H1 (cell line): ENCODE data around the gene SPINK4. TPM values are rescaled to one million over a fixed set of nuclear protein-coding genes. Genes with fewer than 3 reads are reported as not detected.

Source experiments
- CTCF ChIA-PET: fragments of 300-600 bp; sonication (Branson Sonifier 250); formaldehyde crosslinking; loops from one replicate; lab custom pipeline; 2021; ENCODE audit not compliant: partially characterized antibody; lab: Charles Lee
- POLR2A ChIA-PET: fragments of 300-600 bp; sonication (Branson Sonifier 250); formaldehyde crosslinking; loops from one replicate; lab custom pipeline; 2021; ENCODE audit warnings: inconsistent platforms; ENCODE audit not compliant: partially characterized antibody; lab: Charles Lee
- DNase-seq, 2 experiments: peaks; one replicate each; pipeline versions ENCODE4 v3.0.0 to v3.0.0-alpha.2; 2010 to 2022; ENCODE audit warnings: low spot score in 2 of 2, low read depth in 1 of 2, mixed read lengths in 1 of 2
- FAIRE-seq: peaks from 2 replicates; lab custom pipeline; 2011; peaks lifted over from hg19 to GRCh38; lab: Jason Lieb, UNC
- H2AFZ ChIP-seq: 2 replicates; pipeline ENCODE4 v1.8.1; 2012; ENCODE audit warnings: low read length, inconsistent platforms
- H2AK5ac ChIP-seq: 2 replicates; pipeline ENCODE4 v1.6.1; 2013; ENCODE audit warnings: low read depth, low read length
- H2BK120ac ChIP-seq: replicated peaks from 2 replicates; pipeline ENCODE3; 2013; ENCODE audit warnings: low read depth, low read length, inconsistent platforms
- H2BK12ac ChIP-seq: 2 replicates; pipeline ENCODE4 v1.6.1; 2013; ENCODE audit warnings: low read depth, low read length
- H2BK15ac ChIP-seq: 2 replicates; pipeline ENCODE4 v1.6.1; 2013; ENCODE audit warnings: low read length
- H2BK20ac ChIP-seq: 2 replicates; pipeline ENCODE4 v1.6.1; 2013; ENCODE audit warnings: low read length
- H2BK5ac ChIP-seq: 2 replicates; pipeline ENCODE4 v1.6.1; 2013; ENCODE audit warnings: low read depth, low read length
- H3K14ac ChIP-seq: 2 replicates; pipeline ENCODE4 v1.6.1; 2013; ENCODE audit warnings: inconsistent platforms; ENCODE audit not compliant: insufficient read length
- H3K18ac ChIP-seq: 2 replicates; pipeline ENCODE4 v1.6.1; 2013; ENCODE audit warnings: low read length; ENCODE audit errors: extremely low read depth
- H3K23ac ChIP-seq: 2 replicates; pipeline ENCODE4 v1.6.1; 2013; ENCODE audit warnings: inconsistent platforms; ENCODE audit not compliant: insufficient read length
- H3K23me2 ChIP-seq: 2 replicates; pipeline ENCODE4 v1.6.1; 2013; ENCODE audit warnings: low read depth, low read length
- H3K27ac ChIP-seq: 2 replicates; pipeline ENCODE4 v1.6.1; 2011; ENCODE audit warnings: low read depth, low read length, inconsistent platforms
- H3K27me3 ChIP-seq, 4 experiments: replicated peaks in 1 of 4; 1 replicate in 1 of 4; 2 replicates in 3 of 4; pipeline versions ENCODE4 v1.6.1 to v1.8.1; 2011 to 2013; ENCODE audit warnings: low read length in 3 of 4, mild to moderate bottlenecking in 3 of 4, inconsistent platforms in 2 of 4, mixed read lengths in 2 of 4, moderate library complexity in 1 of 4; ENCODE audit not compliant: control insufficient read depth in 3 of 4, insufficient read depth in 3 of 4; ENCODE audit errors: extremely low read depth in 1 of 4
- H3K36me3 ChIP-seq, 4 experiments: 2 replicates each; pipeline versions ENCODE4 v1.6.1 to v1.8.1; 2011 to 2013; ENCODE audit warnings: mild to moderate bottlenecking in 4 of 4, low read length in 3 of 4, moderate library complexity in 2 of 4, control low read depth in 1 of 4, inconsistent platforms in 1 of 4; ENCODE audit not compliant: insufficient read depth in 4 of 4, control insufficient read depth in 2 of 4
- H3K4ac ChIP-seq: replicated peaks from 2 replicates; pipeline ENCODE3; 2013; ENCODE audit warnings: low read length, low read depth, mixed read lengths, inconsistent platforms; ENCODE audit not compliant: insufficient read length
- H3K4me1 ChIP-seq, 4 experiments: replicated peaks in 1 of 4; 1 replicate in 1 of 4; 2 replicates in 3 of 4; pipeline versions ENCODE4 v1.6.1 to v1.8.1; 2011 to 2013; ENCODE audit warnings: low read length in 3 of 4, inconsistent platforms in 2 of 4, mixed read lengths in 1 of 4; ENCODE audit not compliant: insufficient read depth in 4 of 4, control insufficient read depth in 3 of 4
- H3K4me2 ChIP-seq, 2 experiments: 2 replicates each; pipeline versions ENCODE4 v1.6.1 to v1.8.1; 2011 to 2013; ENCODE audit warnings: low read depth in 2 of 2, low read length in 2 of 2, control low read depth in 1 of 2, inconsistent platforms in 1 of 2, mild to moderate bottlenecking in 1 of 2; ENCODE audit not compliant: insufficient read depth in 1 of 2
- H3K4me3 ChIP-seq, 4 experiments: fragments of 200-600, 300-600 bp in 1 of 4; sonication (generic), shearing (Covaris generic), sonication (Bioruptor Twin) in 1 of 4; 2 replicates each; pipeline versions ENCODE4 v1.5.1 to v1.8.1; 2011 to 2016; ENCODE audit warnings: low read length in 4 of 4, low read depth in 3 of 4, control low read depth in 2 of 4, inconsistent platforms in 2 of 4, mild to moderate bottlenecking in 2 of 4, mixed read lengths in 1 of 4, moderate library complexity in 1 of 4; ENCODE audit not compliant: insufficient read depth in 2 of 4; ENCODE audit errors: extremely low read depth in 1 of 4
- H3K56ac ChIP-seq: replicated peaks from 2 replicates; pipeline ENCODE3; 2013; ENCODE audit warnings: low read depth, mild to moderate bottlenecking, mixed read lengths, low read length, inconsistent platforms; ENCODE audit not compliant: insufficient read length
- H3K79me1 ChIP-seq: 2 replicates; pipeline ENCODE4 v1.6.1; 2013; ENCODE audit warnings: low read depth, low read length, control low read depth
- H3K79me2 ChIP-seq, 2 experiments: 2 replicates each; pipeline versions ENCODE4 v1.6.1 to v1.8.1; 2012 to 2013; ENCODE audit warnings: low read length in 2 of 2, mild to moderate bottlenecking in 2 of 2, inconsistent platforms in 1 of 2; ENCODE audit not compliant: insufficient read depth in 2 of 2, control insufficient read depth in 1 of 2
- H3K9ac ChIP-seq, 4 experiments: replicated peaks in 1 of 4; 1 replicate in 1 of 4; 2 replicates in 3 of 4; pipeline versions ENCODE4 v1.6.1 to v1.8.1; 2011 to 2013; ENCODE audit warnings: low read depth in 3 of 4, low read length in 3 of 4, control low read depth in 2 of 4, mild to moderate bottlenecking in 2 of 4, moderate library complexity in 2 of 4, inconsistent platforms in 1 of 4; ENCODE audit errors: extremely low read depth in 1 of 4
- H3K9me3 ChIP-seq, 2 experiments: 2 replicates each; pipeline versions ENCODE4 v1.6.1 to v1.8.1; 2012 to 2013; ENCODE audit warnings: mild to moderate bottlenecking in 2 of 2, moderate library complexity in 2 of 2, control low read depth in 1 of 2, inconsistent platforms in 1 of 2, low read depth in 1 of 2, low read length in 1 of 2, mixed read lengths in 1 of 2; ENCODE audit not compliant: insufficient read depth in 2 of 2
- H4K20me1 ChIP-seq, 2 experiments: replicated peaks in 1 of 2; 2 replicates each; pipeline versions ENCODE3 to v1.8.1; 2011 to 2013; ENCODE audit warnings: inconsistent platforms in 2 of 2, low read length in 2 of 2, mild to moderate bottlenecking in 1 of 2; ENCODE audit not compliant: insufficient read depth in 2 of 2, control insufficient read depth in 1 of 2
- H4K5ac ChIP-seq: 2 replicates; pipeline ENCODE4 v1.6.1; 2013; ENCODE audit warnings: low read length, low read depth, mixed read lengths, inconsistent platforms; ENCODE audit not compliant: insufficient read length
- H4K8ac ChIP-seq: 2 replicates; pipeline ENCODE4 v1.8.0; 2013; ENCODE audit warnings: mild to moderate bottlenecking, moderate library complexity, low read length, inconsistent platforms; ENCODE audit not compliant: insufficient read depth; ENCODE audit errors: extremely low read depth
- H4K91ac ChIP-seq: replicated peaks from 2 replicates; pipeline ENCODE3; 2013; ENCODE audit warnings: low read length, mixed read lengths, inconsistent platforms; ENCODE audit not compliant: insufficient read length
- ATF2 ChIP-seq: IDR thresholded peaks from 2 replicates; pipeline ENCODE4 v1.6.1; 2012; ENCODE audit warnings: low read length, inconsistent platforms
- ATF3 ChIP-seq: IDR thresholded peaks from 2 replicates; pipeline ENCODE4 v1.6.1; 2011; ENCODE audit warnings: low read depth, mild to moderate bottlenecking, low read length; ENCODE audit not compliant: insufficient read depth
- CREB1 ChIP-seq: IDR thresholded peaks from 2 replicates; pipeline ENCODE4 v1.6.1; 2012; ENCODE audit warnings: inconsistent platforms
- HDAC6 ChIP-seq: IDR thresholded peaks from one replicate; pipeline ENCODE4 v1.7.1; 2012; ENCODE audit warnings: low read depth, mild to moderate bottlenecking, inconsistent platforms, low read length, moderate library complexity
- JUND ChIP-seq: IDR thresholded peaks from 2 replicates; pipeline ENCODE4 v1.6.1; 2011; ENCODE audit warnings: mild to moderate bottlenecking, improper control_type of control experiment, low read length
- PHF8 ChIP-seq: fragments of 200-600 bp; sonication (generic); conservative IDR thresholded peaks from 2 replicates; pipeline ENCODE4 v1.7.1; 2012; ENCODE audit warnings: low read depth, mild to moderate bottlenecking, inconsistent platforms, low read length, moderate library complexity
- RAD21 ChIP-seq, 2 experiments: IDR thresholded peaks in 1 of 2; conservative IDR thresholded peaks in 1 of 2; 2 replicates each; pipeline ENCODE4 v1.6.1; 2011; ENCODE audit warnings: low read depth in 2 of 2, low read length in 2 of 2, improper control_type of control experiment in 1 of 2, inconsistent platforms in 1 of 2, mild to moderate bottlenecking in 1 of 2, moderate library complexity in 1 of 2
- RFX5 ChIP-seq: IDR thresholded peaks from 2 replicates; pipeline ENCODE4 v1.6.1; 2011; ENCODE audit warnings: low read depth, low read length, improper control_type of control experiment, borderline replicate concordance
- SIX5 ChIP-seq: IDR thresholded peaks from 2 replicates; pipeline ENCODE4 v1.6.1; 2011; ENCODE audit warnings: mild to moderate bottlenecking, low read depth, low read length
- polyA plus RNA-seq, 7 experiments: library from polyadenylated mRNA; depleted of rRNA in 3 of 7; stranded (reverse) in 5 of 7; unstranded in 2 of 7; fragments of >200 nt in 5 of 7; fragments of 200-250 nt in 2 of 7; gene quantifications; 1 replicate in 5 of 7; 2 replicates in 1 of 7; 4 replicates in 1 of 7; pipeline versions ENCODE4 v1.2.1 to v1.2.3, GENCODE V29; 2011 to 2013; ENCODE audit warnings: missing spikeins in 2 of 7, mixed read lengths in 2 of 7
- total RNA-seq: library from RNA; stranded (reverse); fragmentation: NEBNext Ultra II Directional; extraction: Animal tissue kit (Norgen Biotek cat#: 25700); gene quantifications from 2 replicates; pipeline ENCODE4 v1.2.1, GENCODE V29; 2021

SPINK4 gene
- total and polyA plus RNA-seq, 2 of the 8 experiments (the other 6 are each of a cell fraction or from before 2014, with no cell fraction given): not detected

DNA sequence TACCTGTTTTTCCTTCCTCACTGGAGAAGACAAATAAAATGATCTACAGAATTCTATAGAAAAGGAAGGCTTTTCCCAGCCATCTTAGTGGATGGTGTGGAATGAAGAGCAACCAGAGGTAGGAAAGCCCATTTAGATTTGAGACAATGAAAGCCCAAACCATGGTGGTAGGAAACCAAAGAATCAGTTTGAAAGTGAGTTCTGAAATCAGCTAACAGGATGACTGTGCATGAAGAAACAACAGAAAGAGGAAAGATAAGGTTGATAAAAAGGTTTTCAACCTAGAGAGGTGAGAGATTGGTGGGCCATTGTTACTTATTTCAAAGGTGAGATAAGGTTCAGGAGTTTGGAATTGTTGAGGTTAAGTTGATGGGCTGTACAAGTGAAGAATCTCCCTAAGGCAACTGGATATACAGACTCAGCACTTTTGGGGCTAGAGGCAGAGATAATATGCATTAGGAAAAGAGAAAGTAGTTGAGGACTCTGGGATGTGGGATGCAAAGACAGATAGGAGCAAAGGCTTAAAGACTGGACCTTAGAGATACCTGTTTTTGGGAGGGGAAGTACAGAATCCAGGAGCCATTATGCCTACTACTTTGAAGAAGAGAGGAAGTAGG lies 27.3 kb downstream of the SPINK4 start:
- Histone ChIP-seq H3K9me3 (no peaks in the 10 kb centered on the region), H3K4me3 (no peak overlapping the region), H3K79me2 (peaks cover 10 to 31% of the 10 kb centered on the region in 2 experiments), H4K5ac (no peak overlapping the region), H2BK5ac (no peak overlapping the region), H2AFZ (no peak overlapping the region), H3K4ac (no peak overlapping the region), H3K23ac (no peak overlapping the region), H2BK12ac (no peak overlapping the region), H3K56ac (no peak overlapping the region), H3K9ac (no peak overlapping the region), H2BK20ac (no peak overlapping the region), H3K4me2 (no peak overlapping the region), H3K23me2 (peaks cover 13% of the 10 kb centered on the region), H2BK15ac (no peak overlapping the region), H4K8ac (no peak overlapping the region), H3K79me1 (0 out of 2 replicates have a peak, but pooled peaks cover 4% of the 10 kb centered on the region), H2BK120ac (no peak overlapping the region), H3K14ac (no peak overlapping the region), H3K27me3 (no peaks in the 10 kb centered on the region), H3K27ac (no peak overlapping the region), H3K18ac (no peak overlapping the region), H4K91ac (no peak overlapping the region), H2AK5ac (no peak overlapping the region), H3K36me3 (peaks cover 4 to 37% (median 20%) of the 10 kb centered on the region in 4 experiments), H3K4me1 (peaks cover 0 to 2% (median 2%) of the 10 kb centered on the region in 4 experiments; a peak in 2 of 7 replicates), H4K20me1 (no peaks in the 10 kb centered on the region)
- CTCF ChIA-PET: no interaction called here
- POLR2A ChIA-PET: no interaction called here
- TF ChIP-seq CREB1: no peak
- TF ChIP-seq ATF3: no peak
- TF ChIP-seq PHF8: no peak
- TF ChIP-seq JUND: no peak
- TF ChIP-seq RAD21 (IDR thresholded peaks at IDR 0.05 in 1 of 2, conservative IDR thresholded peaks at IDR 0.05 in 1 of 2; ENCODE audit: low read depth in 2 of 2, low read length in 2 of 2): no peak
- no peak for TF ChIP-seq RFX5
- TF ChIP-seq HDAC6: no peak
- no peak for TF ChIP-seq SIX5
- no peak for TF ChIP-seq ATF2
- DNase-seq (no peak), FAIRE-seq (no peak)
